Femur (tissue), 1 donor: Measurements from ENCODE around the gene TMEM132A.
A peak's percentile ranks its signal among the peaks of the same experiment; 100 is the strongest.
"Not testable (repeated sequence)": the region's sequence is repeated elsewhere in the genome, so short reads cannot be mapped to it uniquely, and the experiment has no call there.

ENCODE experiments used
- DNase-seq: peaks from one replicate; pipeline ENCODE4 v3.0.0-alpha.2; 2017

The TMEM132A gene

DNA sequence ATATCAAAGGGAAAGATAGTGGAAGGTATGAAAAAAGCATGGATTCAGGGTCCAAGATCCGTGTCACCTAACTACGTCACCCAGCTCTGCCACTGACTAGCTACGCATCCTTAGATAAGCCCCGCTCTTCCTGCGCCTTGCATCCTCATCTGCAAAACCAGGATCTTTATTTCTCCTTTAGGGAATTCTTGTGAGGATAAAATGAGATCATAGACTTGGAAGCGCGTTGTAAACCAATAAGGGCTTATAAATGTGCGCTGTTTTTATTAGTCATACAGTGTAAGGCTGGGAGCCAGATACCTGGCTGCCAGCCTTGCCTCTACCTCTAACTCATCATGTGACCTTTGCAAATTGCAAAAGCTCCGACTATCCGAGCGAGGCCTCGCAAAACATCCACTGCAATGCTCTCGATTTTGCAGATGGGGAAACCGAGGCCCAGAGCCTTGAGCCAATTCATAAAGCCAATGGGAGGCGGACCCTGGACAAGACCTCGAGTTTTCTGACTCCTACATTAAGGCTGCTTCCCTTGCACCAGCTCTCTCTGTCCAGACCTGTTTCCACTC is 18.6 kb upstream of the TMEM132A start:
- DNase-seq: no peak

DNA sequence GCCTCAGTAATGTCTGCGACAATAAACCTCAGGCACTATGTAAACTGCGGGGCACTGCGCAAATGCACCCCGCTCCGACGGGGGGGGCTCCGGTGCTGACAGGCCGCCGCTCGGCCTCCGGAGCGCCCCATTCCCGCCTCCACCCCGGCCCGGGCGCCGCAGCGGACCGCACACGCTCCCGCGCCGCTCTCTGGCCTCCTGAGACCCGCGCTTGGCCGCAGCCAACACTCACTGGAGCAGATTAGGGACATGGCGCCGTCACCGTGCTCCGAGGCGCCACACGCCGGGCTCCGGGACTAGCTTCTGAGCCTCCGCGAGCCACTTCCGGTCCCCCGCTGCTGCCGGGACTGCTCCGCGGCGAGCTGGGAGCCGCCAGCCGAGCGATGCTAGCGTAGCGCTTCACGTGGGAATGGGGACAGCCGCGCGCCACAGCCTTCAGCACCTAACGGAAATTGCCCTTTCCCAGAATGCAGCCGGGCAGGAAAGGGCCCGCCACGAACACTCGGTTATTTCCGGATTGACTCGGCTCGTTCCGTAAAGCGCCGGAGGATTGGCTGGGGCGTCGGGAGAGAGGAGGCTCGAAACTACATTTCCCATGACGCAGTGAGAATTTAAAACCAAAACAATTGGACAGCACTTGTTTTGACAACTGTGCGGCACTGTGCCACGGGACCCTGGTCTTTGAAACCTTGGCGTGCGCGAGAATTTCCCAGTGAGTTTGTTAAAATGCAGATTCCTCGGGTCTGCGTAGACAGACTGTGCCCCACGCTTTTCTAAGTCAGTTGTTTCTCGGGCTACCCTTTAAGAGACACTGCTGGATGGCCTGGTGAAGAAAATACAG is 17.9 kb upstream of the TMEM132A start, which contains the start of gene PRPF19:
Gene PRPF19 (minus strand): TSS at position 454 of the 841 bp plus-strand sequence. CDS start 203 bp downstream, at position 251.
- DNase-seq: peak; percentile 98

DNA sequence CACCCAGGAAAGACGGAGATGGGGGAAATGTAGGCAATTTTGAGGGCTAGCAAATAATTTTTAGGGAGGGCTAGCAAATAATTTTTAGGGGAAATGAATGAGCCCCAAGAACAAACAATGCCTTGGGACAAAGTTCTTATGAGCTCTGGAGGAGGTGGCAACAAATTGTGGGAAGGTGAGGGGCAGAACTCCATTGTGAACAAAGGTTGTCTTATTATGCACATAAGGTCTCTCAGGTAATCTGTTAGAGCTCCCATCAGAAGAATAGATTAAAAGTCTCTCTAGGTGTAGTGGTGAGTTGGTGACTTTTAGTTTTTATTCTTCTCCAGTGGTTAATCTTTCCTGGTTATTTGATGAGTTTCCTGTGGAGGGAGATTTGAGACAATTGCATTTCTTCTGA is 15.5 kb upstream of the TMEM132A start:
- DNase-seq: no peak

DNA sequence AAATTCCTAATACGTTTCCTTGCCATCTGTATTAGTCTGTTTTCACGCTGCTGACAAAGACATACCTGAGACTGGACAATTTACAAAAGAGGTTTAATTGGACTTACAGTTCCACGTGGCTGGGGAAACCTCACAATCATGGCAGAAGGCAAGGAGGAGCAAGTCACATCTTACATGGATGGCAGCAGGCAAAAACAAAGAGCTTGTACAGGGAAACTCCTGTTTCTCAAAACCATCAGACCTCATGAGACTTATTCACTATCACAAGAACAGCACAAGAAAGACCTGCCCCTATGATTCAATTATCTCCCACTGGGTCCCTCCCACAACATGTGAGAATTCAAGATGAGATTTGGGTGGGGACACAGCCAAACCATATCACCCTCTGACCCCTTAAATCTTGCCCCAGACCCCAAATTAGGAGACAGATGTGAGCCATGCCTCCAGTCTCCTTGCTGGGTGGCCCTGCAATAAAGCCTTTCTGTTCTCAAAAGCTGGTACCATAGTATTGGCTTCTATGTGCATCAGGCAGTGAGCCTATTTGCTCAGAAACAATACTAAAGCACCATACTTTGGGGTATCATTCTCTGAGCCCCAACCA is 14.5 kb upstream of the TMEM132A start:
- not testable (repeated sequence) for DNase-seq

DNA sequence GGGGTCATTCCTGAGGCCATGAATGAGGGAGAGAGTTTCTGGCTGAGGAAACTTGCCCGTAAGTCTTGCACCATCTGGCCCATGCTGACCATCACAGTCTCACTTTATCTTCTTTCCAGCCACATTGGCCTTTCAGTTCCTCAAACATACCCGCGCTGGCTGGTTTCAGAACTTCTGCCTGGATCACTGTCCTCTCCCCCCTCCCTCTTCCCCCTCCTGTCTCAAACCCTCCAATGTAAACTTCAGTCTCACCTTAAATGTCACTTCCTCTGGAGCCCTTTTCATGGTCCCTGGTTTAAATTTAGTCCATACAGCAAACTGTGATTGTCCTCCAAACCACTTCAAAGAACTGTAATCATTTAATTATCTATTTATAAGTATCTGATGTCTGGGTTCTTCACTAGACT is 14.0 kb upstream of the TMEM132A start:
- DNase-seq: no peak

DNA sequence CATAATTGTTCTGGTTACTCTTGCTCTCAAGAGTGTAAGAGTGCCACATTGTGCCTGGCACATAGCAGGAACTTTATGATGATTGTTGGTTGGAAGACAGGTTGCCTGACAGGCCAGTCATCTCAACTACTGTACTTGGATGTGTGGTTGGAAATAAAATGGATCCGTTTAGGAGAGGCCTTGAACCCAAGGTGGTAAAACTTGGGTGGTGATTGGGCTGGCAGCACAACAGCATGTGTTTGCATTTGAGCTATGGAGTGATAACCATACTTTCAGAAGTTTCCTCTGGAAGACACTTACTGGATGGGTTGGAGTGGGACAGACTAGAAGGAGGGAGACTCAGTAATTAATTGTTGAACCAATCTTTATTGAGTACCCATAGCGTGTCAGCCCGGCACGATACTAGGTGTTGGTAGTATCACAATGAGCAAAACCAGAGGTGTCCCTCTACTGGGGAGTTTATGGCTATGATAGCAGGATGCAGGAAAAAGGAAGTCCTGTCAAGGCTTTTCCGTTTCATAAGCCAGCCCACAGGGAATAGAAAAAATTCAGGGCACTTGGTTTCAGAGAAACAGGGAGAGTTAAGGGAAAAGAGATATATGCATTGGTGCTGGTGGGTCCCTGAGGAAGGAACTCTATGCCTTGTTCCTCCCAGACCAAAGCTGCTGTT is 13.4 kb upstream of the TMEM132A start:
- DNase-seq: no peak

DNA sequence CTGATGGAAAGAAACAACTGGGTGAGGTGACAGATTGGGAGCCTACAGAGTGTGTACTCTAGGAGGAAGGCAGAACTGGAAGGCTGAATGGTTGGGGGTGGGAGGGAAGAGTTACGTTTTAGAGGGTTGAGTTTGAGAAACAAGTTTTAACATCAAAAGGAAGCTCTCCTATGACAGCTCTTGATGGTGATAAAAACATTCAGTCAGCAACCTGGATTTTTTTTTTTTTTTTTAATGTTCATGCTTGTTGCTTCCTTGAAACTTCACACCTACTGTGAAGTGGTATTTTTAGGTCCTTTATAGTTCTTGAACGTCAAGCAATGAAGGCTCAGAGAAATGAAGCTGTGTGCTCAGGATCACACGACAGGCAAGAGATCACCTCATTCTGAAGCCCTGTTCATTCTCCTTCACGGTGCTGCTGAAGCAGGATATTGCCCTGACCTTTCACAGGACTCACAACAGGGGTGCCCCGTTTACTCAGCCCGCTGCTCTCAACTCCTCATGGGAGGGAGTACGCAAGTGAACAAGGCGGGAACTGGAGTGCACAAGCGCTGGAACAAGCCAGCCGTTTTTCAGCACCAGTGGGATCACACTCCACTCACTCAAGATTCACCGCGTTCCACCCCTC is 11.9 kb upstream of the TMEM132A start:
- DNase-seq: no peak

DNA sequence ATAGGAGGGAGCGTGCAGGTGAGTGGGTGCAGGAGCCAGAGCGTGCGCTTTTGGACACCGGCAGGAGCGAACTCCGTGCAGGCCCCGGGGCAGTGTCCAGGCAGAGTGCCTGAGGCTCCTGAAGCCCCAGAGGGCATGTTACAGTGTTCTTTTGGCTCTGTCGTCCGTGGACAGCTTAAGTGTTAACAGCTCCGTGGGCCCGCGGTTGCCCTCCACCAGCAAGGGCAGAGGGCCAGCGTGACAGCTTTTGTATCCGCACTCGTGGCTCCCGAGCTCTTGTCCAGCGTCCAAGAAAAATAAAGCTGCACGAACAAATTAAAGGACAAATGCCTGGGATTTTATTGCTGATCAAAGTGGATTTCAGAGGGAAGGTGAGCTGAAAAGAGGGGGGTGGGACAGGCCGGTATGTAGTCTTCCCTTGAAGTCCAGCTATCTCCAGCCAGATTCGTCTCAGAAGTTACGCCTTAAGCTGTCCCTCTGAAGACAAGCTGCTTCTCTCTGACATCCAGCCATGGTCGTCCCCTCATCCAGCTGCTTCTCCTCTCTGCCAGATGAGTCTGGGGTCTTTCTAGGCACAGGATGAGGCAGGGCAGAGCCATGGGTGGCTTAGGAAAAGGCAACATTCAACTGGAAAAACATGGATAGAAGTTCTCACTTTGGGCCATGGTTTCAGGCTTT is 11.3 kb upstream of the TMEM132A start:
- DNase-seq: no peak

DNA sequence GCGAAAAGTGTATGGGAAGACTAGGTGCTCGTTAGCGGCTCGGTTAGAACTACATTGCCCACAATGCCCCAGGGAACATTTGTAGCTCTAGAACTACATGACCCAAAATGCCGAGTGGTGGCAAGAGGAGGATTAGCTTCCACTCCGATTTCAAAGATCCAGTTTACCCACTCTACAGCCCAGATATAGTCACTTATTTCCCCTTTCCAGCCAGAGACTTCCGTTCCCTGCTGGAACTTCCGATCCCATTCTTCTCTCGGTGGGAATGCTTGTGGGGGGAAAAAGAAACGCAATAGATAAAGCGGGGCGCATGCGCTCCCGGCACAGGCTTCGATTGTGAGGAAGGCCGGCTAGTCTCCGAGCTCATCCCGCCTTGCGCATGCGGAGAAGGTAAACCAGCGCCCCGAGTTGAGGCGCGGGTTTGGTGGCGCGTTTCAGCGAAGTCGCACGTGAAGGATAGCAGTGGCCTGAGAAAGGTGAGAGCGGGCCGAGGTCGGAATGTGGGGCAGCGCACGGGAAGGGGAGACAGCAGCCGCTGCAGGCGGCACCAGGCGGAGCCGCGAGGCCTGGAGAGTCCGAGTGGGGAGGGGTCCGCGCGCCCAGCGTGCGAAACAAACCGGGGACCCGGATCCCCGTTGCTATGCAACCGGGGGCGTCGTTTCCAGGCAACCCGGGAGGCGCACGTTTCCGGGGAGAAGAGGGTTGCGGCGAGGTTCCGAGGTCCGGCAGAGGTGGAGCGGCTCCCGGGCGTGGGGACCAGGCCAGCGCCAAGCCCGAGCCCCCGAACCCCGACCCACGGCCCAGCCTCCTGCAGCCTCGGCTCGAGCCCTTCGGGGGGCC is 10.2 kb upstream of the TMEM132A start, which contains the start of gene TMEM109:
Gene TMEM109 (plus strand): TSS at position 366 of the 840 bp plus-strand sequence. CDS start 5,536 bp downstream, outside the sequence.
- DNase-seq: peak; percentile 93

DNA sequence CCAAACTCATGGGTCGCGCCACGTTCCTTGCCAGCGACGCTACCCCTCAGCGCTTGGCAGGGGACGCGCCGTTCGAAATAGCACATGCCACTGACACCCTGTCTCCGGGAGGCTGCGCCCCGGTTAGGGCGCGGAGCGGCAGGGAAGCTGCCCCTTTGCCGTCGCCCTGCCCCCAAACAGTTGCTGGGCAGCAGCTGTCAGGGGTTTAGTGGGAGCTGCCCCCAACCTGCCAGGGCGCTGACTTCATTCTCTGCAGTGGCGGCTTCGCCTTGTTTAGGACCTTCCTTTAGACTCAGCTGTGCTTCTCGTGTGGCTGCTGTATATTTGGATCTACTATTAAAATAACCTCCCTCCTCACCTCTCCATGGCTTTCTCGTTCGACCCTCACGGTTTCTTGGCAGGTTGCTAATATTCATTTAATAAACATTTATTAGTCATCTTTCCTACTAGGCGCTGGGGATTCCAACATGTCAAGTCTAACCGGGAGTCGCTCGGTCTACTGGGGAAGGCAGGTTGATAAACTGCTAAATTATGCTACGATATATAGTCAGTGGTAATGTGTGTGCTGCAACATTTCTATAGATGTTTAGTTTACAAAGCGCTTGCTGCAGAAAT is 9.5 kb upstream of the TMEM132A start:
- peak; percentile 76 for DNase-seq

DNA sequence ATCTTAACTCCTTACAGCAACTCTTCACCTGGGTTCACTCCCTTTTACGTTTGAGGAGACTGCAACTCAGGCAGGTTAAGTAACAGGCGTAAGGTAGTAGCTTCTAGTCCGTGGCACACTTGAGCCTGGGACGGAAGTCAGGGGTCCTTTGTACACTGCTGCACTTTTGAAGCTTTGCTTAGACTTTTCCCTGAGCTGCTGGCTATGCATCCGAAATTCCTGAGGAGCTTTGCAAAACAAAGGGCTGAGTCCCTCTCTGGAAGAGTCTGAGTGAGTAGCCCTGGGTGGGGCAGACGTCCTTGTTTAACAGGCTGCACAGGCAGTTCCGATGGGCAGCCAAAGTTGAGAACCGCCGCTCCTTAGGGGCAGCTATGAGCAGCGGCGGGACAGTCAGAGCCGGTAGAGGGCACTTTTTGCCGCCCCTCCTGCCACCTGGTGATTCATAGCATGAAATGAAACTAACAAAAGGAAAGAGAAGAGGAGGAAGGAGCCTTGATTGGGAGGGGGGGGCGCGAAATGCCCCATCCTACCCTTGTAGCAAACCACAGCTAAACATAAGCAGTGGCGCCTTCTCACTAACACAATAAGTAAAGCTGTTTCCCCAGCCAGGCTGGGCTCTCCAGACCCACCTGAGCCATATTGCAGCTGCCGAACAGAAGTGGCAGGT is 8.9 kb upstream of the TMEM132A start:
- DNase-seq: peak; percentile 59

DNA sequence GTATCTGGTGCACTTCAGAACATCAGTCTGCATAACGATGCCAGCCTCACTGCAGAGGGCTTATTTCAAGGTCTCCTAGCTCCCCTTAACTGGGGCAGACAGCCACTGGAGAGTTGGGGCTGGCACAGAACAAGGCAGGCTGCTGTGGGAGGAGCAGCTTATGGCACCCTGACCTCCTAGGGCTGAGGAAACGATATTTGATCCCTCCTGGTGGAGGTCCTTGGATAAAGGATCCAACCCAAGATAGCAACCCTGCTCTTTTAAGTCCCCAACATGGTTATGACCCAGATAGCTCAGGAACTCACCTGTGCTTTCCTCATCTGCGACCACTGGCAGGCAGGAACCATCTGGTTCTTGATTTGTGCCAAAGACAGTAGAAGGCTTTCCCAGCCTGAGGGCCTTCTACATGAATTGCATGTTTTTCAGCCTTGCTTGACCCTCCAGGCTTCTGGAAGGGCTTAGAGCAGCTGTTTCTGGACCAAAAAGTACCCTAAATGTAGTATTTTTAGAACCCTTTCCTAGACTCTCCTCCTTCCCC is 7.5 kb upstream of the TMEM132A start:
- DNase-seq: no peak

DNA sequence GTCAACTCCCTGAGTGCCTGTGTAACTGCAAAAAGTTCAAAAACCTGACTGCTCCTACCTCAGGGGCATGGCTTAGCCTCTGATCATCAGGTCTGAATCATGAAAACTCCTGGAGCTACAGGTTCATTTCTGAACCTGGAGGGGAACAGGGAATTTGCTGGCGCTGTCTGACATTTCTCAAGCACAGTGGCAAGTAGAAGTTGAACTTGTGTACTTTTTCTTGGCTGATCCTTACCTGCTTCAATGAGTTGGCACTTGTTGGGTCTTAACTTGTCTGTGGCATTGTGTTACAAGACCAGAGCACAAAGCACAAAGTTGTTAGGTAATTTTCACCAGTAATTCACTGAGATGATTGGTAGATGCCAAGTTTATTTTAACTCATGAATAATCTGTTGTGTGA is 7.0 kb upstream of the TMEM132A start:
- no peak for DNase-seq

DNA sequence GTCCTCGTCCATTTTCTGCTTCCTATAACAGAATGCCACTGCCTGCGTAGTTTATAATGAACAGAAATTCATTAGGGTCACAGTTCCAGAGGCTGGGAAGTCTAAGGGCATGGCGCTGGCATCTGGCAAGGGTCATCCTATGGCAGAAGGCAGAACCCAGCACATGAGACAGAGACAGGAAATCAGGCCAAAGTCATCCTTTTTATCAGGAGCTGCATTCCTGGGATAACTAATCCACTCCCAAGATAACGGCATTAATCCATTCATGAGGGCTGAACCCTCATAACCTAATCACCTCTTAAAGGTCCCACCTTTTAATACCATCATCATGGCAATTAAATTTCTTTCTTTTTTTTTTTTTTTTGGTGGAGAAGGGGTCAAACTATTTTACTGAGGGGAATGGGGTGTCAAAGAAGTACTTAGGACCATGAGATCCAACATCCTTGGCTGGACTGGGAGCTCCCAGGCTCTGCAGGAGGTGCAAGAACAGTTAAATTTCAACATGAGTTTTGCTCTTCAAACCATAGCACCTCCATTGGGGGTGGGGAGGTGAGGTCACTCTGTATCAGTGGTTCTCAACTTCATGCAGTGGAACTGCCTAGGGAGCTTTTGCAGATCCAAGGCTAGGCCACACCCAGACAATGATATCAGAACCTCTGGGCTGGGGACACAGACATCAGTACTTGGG is 5.9 kb upstream of the TMEM132A start:
- no peak for DNase-seq

DNA sequence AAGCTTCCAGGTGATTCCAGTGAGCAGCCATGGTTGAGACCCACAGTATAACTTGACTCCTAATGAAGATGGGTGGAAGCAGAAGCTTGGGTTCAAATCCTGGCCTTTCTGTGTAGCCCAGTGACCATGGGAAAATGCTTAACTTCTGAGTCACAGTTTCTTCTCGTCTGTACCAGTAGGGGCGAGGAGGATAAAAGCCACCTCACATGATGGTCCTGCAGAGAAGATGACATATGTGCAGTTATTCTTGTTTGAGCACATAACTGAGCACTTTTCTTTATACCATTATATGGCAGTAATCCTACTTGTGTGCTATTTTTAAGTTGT is 5.4 kb upstream of the TMEM132A start:
- DNase-seq: no peak

DNA sequence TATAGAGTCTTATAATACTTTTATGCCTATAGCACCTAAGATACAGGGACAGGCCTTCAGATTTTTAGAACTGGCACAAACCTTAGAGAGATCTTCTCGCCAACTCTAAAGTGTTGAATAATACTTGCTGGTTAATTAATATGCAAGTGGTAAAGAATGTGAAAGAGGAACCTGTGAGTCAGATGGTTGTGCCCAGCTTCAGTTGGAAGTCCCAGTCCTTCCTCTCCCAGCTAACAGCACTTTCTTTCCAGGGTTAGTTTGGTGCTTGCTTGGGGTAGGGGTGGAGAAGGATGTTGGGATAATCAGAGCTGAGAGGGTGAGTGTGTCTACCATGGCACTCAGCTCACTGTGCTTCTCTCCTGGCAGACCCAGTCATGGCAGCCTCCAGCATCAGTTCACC is 4.9 kb upstream of the TMEM132A start:
- DNase-seq: no peak

DNA sequence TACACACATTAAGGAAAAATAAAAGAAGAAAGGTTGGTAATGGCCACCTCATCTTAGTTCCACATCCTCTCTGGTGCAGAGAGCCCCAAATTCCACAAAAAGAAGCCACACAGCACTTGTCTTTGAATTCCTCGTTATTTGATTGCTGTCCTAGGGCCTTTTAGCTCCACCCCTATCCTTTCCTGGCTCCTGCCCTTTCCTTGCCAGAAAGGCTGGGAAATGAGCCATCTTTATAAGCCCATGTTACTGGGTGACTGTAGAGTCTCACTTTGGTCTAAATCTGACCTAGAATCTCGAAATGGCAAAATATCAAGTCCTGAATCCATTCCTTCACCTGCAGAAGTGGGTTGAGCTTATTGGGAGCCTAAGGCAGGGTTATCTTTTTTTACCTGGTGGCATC is 4.3 kb upstream of the TMEM132A start:
- DNase-seq: no peak

DNA sequence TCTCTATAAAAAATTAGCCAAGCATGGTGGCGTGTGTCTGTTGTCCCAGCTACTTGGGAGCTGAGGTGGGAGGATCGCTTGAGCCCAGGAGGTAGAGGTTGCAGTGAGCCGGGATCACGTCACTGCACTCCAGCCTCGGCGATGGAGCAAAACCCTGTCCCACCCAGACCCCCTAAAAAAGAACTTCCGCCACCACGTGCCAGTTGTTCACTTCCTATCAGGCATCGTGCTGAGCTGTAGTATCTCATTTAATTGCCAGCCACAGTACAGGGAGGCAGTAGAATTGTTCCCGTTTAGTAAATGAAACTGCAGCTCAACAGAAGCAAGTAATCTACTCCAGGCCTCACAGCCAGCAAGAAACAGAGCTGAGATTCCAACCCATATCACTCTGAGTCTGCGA is 3.0 kb upstream of the TMEM132A start:
- no peak for DNase-seq

DNA sequence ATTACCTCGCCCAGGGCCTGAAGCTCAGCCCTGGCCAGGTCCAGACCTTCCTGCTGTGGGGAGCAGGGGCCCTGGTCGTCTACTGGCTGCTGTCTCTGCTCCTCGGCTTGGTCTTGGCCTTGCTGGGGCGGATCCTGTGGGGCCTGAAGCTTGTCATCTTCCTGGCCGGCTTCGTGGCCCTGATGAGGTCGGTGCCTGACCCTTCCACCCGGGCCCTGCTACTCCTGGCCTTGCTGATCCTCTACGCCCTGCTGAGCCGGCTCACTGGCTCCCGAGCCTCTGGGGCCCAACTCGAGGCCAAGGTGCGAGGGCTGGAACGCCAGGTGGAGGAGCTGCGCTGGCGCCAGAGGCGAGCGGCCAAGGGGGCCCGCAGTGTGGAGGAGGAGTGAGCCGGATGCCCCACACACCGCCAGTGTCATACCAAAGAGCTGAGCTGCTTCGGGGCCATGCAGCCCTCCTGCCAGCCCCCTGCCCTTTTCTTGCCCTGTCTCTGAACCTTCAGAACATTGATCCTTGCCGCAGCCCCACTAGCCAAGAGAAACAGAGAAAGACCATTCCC is 2.4 kb upstream of the TMEM132A start:
- DNase-seq: no peak
